ENCODE data around the gene NFIB. TPM values are rescaled to one million over a fixed set of nuclear protein-coding genes. Genes with fewer than 3 reads are reported as not detected.
A peak's percentile ranks its signal among the peaks of the same experiment; 100 is the strongest.

NFIB gene
- total RNA-seq, 1 donor from 2014 or later = 2.4 TPM

DNA sequence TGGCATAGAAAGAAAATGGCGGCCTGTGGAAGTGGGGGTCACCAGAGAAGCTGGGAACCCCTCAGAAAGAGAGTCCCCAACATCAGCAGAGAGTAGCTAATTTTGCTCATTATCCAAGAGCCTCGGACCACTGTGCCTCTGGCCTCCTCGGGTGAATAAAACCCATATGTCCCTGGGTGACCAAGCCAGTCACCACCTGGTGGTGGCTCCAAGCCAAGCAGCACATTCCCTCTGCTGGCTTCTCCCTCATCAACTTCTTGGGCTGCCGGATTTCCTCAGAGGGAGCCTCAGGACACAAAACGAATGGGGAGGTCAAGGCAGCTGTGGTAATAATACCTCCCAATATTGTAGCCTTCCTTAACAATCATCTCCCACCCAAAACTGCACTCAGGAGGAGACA is 242.5 kb downstream of the NFIB start:
- DNase-seq (ENCODE audit: low read depth) = no peak
- TF ChIP-seq, protein P1, sequence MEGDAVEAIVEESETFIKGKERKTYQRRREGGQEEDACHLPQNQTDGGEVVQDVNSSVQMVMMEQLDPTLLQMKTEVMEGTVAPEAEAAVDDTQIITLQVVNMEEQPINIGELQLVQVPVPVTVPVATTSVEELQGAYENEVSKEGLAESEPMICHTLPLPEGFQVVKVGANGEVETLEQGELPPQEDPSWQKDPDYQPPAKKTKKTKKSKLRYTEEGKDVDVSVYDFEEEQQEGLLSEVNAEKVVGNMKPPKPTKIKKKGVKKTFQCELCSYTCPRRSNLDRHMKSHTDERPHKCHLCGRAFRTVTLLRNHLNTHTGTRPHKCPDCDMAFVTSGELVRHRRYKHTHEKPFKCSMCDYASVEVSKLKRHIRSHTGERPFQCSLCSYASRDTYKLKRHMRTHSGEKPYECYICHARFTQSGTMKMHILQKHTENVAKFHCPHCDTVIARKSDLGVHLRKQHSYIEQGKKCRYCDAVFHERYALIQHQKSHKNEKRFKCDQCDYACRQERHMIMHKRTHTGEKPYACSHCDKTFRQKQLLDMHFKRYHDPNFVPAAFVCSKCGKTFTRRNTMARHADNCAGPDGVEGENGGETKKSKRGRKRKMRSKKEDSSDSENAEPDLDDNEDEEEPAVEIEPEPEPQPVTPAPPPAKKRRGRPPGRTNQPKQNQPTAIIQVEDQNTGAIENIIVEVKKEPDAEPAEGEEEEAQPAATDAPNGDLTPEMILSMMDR (conservative IDR thresholded peaks at IDR 0.05; ENCODE audit: low read depth, low read length) = peak; percentile 17
- H3K4me3 ChIP-seq (ENCODE audit: low read depth, low read length) = no peak overlapping the region

DNA sequence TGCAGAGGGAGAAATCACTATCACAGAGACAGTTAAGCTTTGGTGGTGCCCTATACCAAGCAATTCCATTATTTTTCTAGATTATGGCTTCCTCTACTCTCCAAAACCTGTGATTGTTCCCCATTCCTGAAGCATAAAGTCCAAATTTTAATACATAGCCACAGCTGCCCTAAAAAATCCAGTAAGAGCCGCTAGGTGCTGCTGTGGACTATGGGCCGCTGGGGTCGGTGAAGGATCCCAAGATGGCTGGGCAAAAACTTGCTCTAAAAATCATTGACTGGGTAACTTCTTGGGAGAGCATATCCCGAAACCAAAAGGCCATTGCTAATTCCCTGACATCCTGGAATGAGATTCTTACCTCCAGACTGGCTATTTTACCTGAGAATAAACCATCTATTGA is 245.3 kb downstream of the NFIB start:
- no peak for DNase-seq (ENCODE audit: low read depth)
- H3K4me3 ChIP-seq (ENCODE audit: low read depth, low read length) = no peak overlapping the region
- TF ChIP-seq, protein P1 (conservative IDR thresholded peaks at IDR 0.05; ENCODE audit: low read depth, low read length) = no peak

DNA sequence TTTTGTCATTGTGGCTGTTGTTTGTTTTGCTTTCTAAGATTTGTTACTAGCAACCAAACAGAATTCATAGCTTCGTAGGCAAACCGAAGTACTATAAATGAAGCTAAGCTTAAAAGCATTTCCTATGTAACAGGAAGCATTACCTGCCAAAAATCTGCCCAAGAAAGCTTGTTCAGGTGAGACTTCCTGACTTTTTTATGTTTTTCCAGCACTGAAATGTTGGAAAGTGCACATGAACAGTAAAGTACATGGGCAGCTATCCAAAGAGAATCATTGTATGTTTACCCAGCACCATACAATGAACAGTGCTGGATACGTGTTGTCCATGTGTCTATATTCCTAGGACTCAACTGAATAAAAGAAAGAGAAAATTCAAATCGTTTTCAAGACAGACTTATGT is 247.1 kb downstream of the NFIB start:
- no peak overlapping the region for H3K4me3 ChIP-seq (ENCODE audit: low read depth, low read length)
- no peak for DNase-seq (ENCODE audit: low read depth)
- TF ChIP-seq, protein P1 (conservative IDR thresholded peaks at IDR 0.05; ENCODE audit: low read depth, low read length) = no peak

- TF ChIP-seq, protein P1 (conservative IDR thresholded peaks at IDR 0.05; ENCODE audit: low read depth, low read length) = no peak
- no peak overlapping the region for H3K4me3 ChIP-seq (ENCODE audit: low read depth, low read length)
- no peak for DNase-seq (ENCODE audit: low read depth)
These were observed 247.9 kb downstream of the NFIB start for GRCh38 chr9:14066032-14066431.

- no peak for DNase-seq (ENCODE audit: low read depth)
- no peak overlapping the region for H3K4me3 ChIP-seq (ENCODE audit: low read depth, low read length)
- TF ChIP-seq, protein P1 (conservative IDR thresholded peaks at IDR 0.05; ENCODE audit: low read depth, low read length) = no peak
These were observed 249.0 kb downstream of the NFIB start for GRCh38 chr9:14064940-14065339.

- no peak overlapping the region for H3K4me3 ChIP-seq (ENCODE audit: low read depth, low read length)
- no peak for DNase-seq (ENCODE audit: low read depth)
These were observed 250.2 kb downstream of the NFIB start for GRCh38 chr9:14063756-14064155.

More at GRCh38 chr9:14063756-14064155, 250.2 kb downstream of the NFIB start:
- TF ChIP-seq, protein P1 (conservative IDR thresholded peaks at IDR 0.05; ENCODE audit: low read depth, low read length) = no peak
